Loucy (cell line): ENCODE data around the gene HAUS6.

ENCODE experiments used
- H2AFZ ChIP-seq: fragments of 200-600 bp; sonication (generic); 2 replicates; pipeline ENCODE4 v1.6.0; 2016; ENCODE audit warnings: antibody characterized with exemption, mild to moderate bottlenecking, low read length, moderate library complexity
- H3F3A ChIP-seq: fragments of 200-600 bp; 2 replicates; pipeline ENCODE4 v1.6.0; 2016; ENCODE audit warnings: antibody characterized with exemption, low read depth, mild to moderate bottlenecking
- H3K27me3 ChIP-seq: fragments of 200-600 bp; sonication (generic); 2 replicates; pipeline ENCODE4 v1.6.1; 2014; ENCODE audit warnings: low read length, mild to moderate bottlenecking; ENCODE audit not compliant: insufficient read depth, poor library complexity, severe bottlenecking
- H3K36me3 ChIP-seq: fragments of 200-600 bp; sonication (generic); 2 replicates; pipeline ENCODE4 v1.6.1; 2016; ENCODE audit warnings: low read length; ENCODE audit not compliant: insufficient read depth
- H3K4me1 ChIP-seq: fragments of 200-600 bp; sonication (generic); 2 replicates; pipeline ENCODE4 v1.5.1; 2014; ENCODE audit warnings: low read length, mild to moderate bottlenecking; ENCODE audit not compliant: insufficient read depth, poor library complexity, severe bottlenecking
- H3K4me2 ChIP-seq: fragments of 200-600 bp; sonication (generic); 2 replicates; pipeline ENCODE4 v1.6.0; 2014; ENCODE audit warnings: antibody characterized with exemption, low read length, low read depth, mild to moderate bottlenecking; ENCODE audit not compliant: poor library complexity, severe bottlenecking
- H3K4me3 ChIP-seq: fragments of 200-600 bp; sonication (generic); 2 replicates; pipeline ENCODE4 v1.5.1; 2014; ENCODE audit warnings: low read length, mild to moderate bottlenecking, mixed read lengths; ENCODE audit not compliant: poor library complexity, severe bottlenecking
- H3K79me2 ChIP-seq: fragments of 200-600 bp; sonication (generic); 2 replicates; pipeline ENCODE4 v1.6.1; 2014; ENCODE audit warnings: low read length; ENCODE audit not compliant: insufficient read depth
- H3K9ac ChIP-seq: fragments of 200-600 bp; sonication (generic); 2 replicates; pipeline ENCODE4 v1.6.0; 2014; ENCODE audit warnings: mild to moderate bottlenecking, low read depth, low read length, moderate library complexity; ENCODE audit not compliant: poor library complexity, severe bottlenecking
- H3K9me2 ChIP-seq: fragments of 200-600 bp; sonication (generic); replicated peaks from 2 replicates; pipeline ENCODE4 v1.6.1; 2016; ENCODE audit warnings: low read depth, low read length, mixed read lengths
- H3K9me3 ChIP-seq: fragments of 200-600 bp; sonication (generic); 2 replicates; pipeline ENCODE4 v1.6.1; 2014; ENCODE audit warnings: mild to moderate bottlenecking, antibody characterized with exemption, low read length, low read depth; ENCODE audit not compliant: insufficient read depth
- H4K20me1 ChIP-seq: fragments of 200-600 bp; sonication (generic); 2 replicates; pipeline ENCODE4 v1.6.0; 2014; ENCODE audit warnings: antibody characterized with exemption, low read length, mild to moderate bottlenecking; ENCODE audit not compliant: insufficient read depth, poor library complexity, severe bottlenecking
- CTCF ChIP-seq: fragments of 200-600 bp; sonication (generic); conservative IDR thresholded peaks from 2 replicates; pipeline ENCODE4 v1.5.1; 2014; ENCODE audit warnings: mild to moderate bottlenecking, antibody characterized with exemption, low read length
- EZH2phosphoT487 ChIP-seq: fragments of 200-600 bp; IDR thresholded peaks from 2 replicates; pipeline ENCODE4 v1.6.1; 2018; ENCODE audit warnings: antibody characterized with exemption, mild to moderate bottlenecking, moderate library complexity, borderline replicate concordance

The HAUS6 gene

GRCh38 chr9:19032406-19032805 is 70.3 kb downstream of the HAUS6 start:
- no peaks in the 10 kb centered on the region for H3K36me3 ChIP-seq
- no peaks in the 10 kb centered on the region for H3F3A ChIP-seq
- no peak overlapping the region for H3K4me3 ChIP-seq
- H3K27me3 ChIP-seq = no peaks in the 10 kb centered on the region
- H2AFZ ChIP-seq = no peak overlapping the region
- no peaks in the 10 kb centered on the region for H3K9me2 ChIP-seq
- H3K9me3 ChIP-seq = no peaks in the 10 kb centered on the region
- no peak overlapping the region for H3K4me2 ChIP-seq
- H3K9ac ChIP-seq = no peak overlapping the region
- TF ChIP-seq EZH2phosphoT487 (no peak), CTCF (no peak)
- no peaks in the 10 kb centered on the region for H3K4me1 ChIP-seq
- H3K79me2 ChIP-seq = no peaks in the 10 kb centered on the region
- H4K20me1 ChIP-seq = no peaks in the 10 kb centered on the region

- Histone ChIP-seq H3K36me3 (no peaks in the 10 kb centered on the region), H4K20me1 (no peaks in the 10 kb centered on the region), H3F3A (no peaks in the 10 kb centered on the region), H3K9me2 (no peaks in the 10 kb centered on the region), H2AFZ (no peak overlapping the region), H3K9ac (no peak overlapping the region), H3K4me3 (no peak overlapping the region), H3K27me3 (no peaks in the 10 kb centered on the region), H3K79me2 (no peaks in the 10 kb centered on the region), H3K9me3 (no peaks in the 10 kb centered on the region), H3K4me2 (no peak overlapping the region), H3K4me1 (no peaks in the 10 kb centered on the region)
- TF ChIP-seq CTCF (no peak), EZH2phosphoT487 (no peak)
Measured at GRCh38 chr9:19030899-19031298, 71.8 kb downstream of the HAUS6 start.

GRCh38 chr9:19028835-19029451 is 73.8 kb downstream of the HAUS6 start:
- H3K9me3 ChIP-seq = no peaks in the 10 kb centered on the region
- no peak overlapping the region for H2AFZ ChIP-seq
- H3K4me2 ChIP-seq = no peak overlapping the region
- H3K27me3 ChIP-seq = no peaks in the 10 kb centered on the region
- no peaks in the 10 kb centered on the region for H3K36me3 ChIP-seq
- TF ChIP-seq CTCF (peak; percentile 78), EZH2phosphoT487 (no peak)
- H3K9ac ChIP-seq = no peak overlapping the region
- no peaks in the 10 kb centered on the region for H3K9me2 ChIP-seq
- H3F3A ChIP-seq = no peaks in the 10 kb centered on the region
- H4K20me1 ChIP-seq = no peaks in the 10 kb centered on the region
- no peaks in the 10 kb centered on the region for H3K4me1 ChIP-seq
- no peaks in the 10 kb centered on the region for H3K79me2 ChIP-seq
- no peak overlapping the region for H3K4me3 ChIP-seq
